IPS-NIHi11 (cell line): ENCODE results near the gene CERKL.

Source experiments
- DNase-seq: peaks from one replicate; pipeline ENCODE4 v3.0.0; 2012; ENCODE audit warnings: mixed read lengths, low spot score

The CERKL gene

DNA sequence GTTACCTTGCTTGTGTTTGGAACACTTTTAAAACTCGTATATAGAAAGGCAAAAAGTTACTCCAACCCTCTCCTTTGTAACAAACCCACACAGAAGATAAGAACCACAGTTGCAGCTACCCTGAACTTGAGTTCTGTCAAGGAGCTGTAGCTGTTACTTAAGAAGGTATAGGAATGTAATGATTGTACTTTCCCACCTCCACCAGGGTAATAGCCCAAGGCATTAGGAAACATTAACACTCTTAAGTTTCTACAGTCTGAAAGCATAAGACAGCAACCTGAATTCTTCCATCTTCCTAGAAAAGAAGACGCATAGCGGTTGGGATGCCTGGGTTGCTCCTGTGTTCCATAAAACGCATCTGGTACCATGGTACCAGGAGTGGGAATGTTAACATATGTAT, 156.7 kb downstream of the CERKL start:
- no peak for DNase-seq

DNA sequence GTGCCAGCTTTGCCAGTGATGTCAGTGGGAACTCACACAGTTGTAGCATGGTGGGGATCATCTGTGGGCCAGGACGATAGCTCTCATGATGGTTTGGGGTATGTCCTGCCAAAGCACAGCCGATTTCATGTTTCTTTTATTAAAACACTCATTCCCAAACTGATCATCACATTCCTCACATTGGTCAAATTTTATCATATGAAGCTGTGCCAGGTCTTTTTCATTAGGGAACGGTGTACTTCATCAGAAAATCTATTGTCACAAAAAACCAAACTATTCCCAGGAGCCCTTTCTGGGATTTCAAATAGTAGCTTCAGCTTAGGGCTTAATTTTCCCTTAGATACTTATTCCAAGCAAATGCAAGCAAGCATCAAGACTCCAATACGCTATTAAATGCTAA, 157.7 kb downstream of the CERKL start:
- no peak for DNase-seq
